HEK293 (cell line): ENCODE data around the gene TARDBP.

ENCODE experiments used
- GLI2 ChIP-seq: fragments of 450-650 bp; formaldehyde crosslinking; IDR thresholded peaks from 2 replicates; pipeline ENCODE4; 2017; ENCODE audit warnings: missing biosample characterization, missing genetic modification characterization, low read depth, borderline replicate concordance
- GLIS2 ChIP-seq: fragments of 450-650 bp; formaldehyde crosslinking; IDR thresholded peaks from 2 replicates; pipeline ENCODE4 v1.5.1; 2016; ENCODE audit warnings: missing biosample characterization, missing genetic modification characterization
- MEIS1 ChIP-seq: sonication (generic); formaldehyde crosslinking; IDR thresholded peaks from 2 replicates; pipeline ENCODE4 v1.8.1; 2022; ENCODE audit warnings: missing genetic modification reagents, mild to moderate bottlenecking, borderline replicate concordance
- SP3 ChIP-seq: fragments of 450-650 bp; formaldehyde crosslinking; IDR thresholded peaks from 2 replicates; pipeline ENCODE4 v1.5.1; 2016; ENCODE audit warnings: missing biosample characterization, missing genetic modification characterization
- SP7 ChIP-seq: fragments of 450-650 bp; formaldehyde crosslinking; IDR thresholded peaks from 2 replicates; pipeline ENCODE4 v1.5.1; 2016; ENCODE audit warnings: missing biosample characterization, missing genetic modification characterization
- YY1 ChIP-seq: fragments of 450-650 bp; formaldehyde crosslinking; IDR thresholded peaks from 2 replicates; pipeline ENCODE4 v1.5.1; 2018; ENCODE audit warnings: missing biosample characterization, missing genetic modification characterization
- ZBTB20 ChIP-seq: fragments of 450-650 bp; formaldehyde crosslinking; IDR thresholded peaks from 2 replicates; pipeline ENCODE4 v1.5.1; 2016; ENCODE audit warnings: missing biosample characterization, missing genetic modification characterization
- ZIC2 ChIP-seq: fragments of 450-650 bp; formaldehyde crosslinking; IDR thresholded peaks from 2 replicates; pipeline ENCODE4 v1.5.1; 2016; ENCODE audit warnings: missing biosample characterization, missing genetic modification characterization
- ZNF10 ChIP-seq: fragments of 450-650 bp; formaldehyde crosslinking; IDR thresholded peaks from 2 replicates; pipeline ENCODE4 v1.5.1; 2017; ENCODE audit warnings: missing biosample characterization, missing genetic modification characterization
- ZNF112 ChIP-seq: fragments of 450-650 bp; formaldehyde crosslinking; IDR thresholded peaks from 2 replicates; pipeline ENCODE4 v1.5.0; 2017; ENCODE audit warnings: missing biosample characterization, missing genetic modification characterization
- ZNF174 ChIP-seq: fragments of 450-650 bp; formaldehyde crosslinking; IDR thresholded peaks from 2 replicates; pipeline ENCODE4 v1.5.0; 2017; ENCODE audit warnings: missing biosample characterization, mild to moderate bottlenecking, missing genetic modification characterization
- ZNF2 ChIP-seq: fragments of 450-650 bp; formaldehyde crosslinking; IDR thresholded peaks from 2 replicates; pipeline ENCODE4 v1.5.1; 2016; ENCODE audit warnings: missing biosample characterization, missing genetic modification characterization
- ZNF202 ChIP-seq: fragments of 450-650 bp; formaldehyde crosslinking; IDR thresholded peaks from 2 replicates; pipeline ENCODE4 v1.5.1; 2016; ENCODE audit warnings: missing biosample characterization, missing genetic modification characterization, borderline replicate concordance
- ZNF214 ChIP-seq: fragments of 450-650 bp; formaldehyde crosslinking; IDR thresholded peaks from 2 replicates; pipeline ENCODE4 v1.5.1; 2017; ENCODE audit warnings: missing biosample characterization, mild to moderate bottlenecking, missing genetic modification characterization, borderline replicate concordance
- ZNF311 ChIP-seq: fragments of 450-650 bp; formaldehyde crosslinking; IDR thresholded peaks from 2 replicates; pipeline ENCODE4 v1.5.1; 2017; ENCODE audit warnings: missing biosample characterization, missing genetic modification characterization, borderline replicate concordance
- ZNF341 ChIP-seq: fragments of 450-650 bp; formaldehyde crosslinking; IDR thresholded peaks from 2 replicates; pipeline ENCODE4; 2016; ENCODE audit warnings: low read depth, missing biosample characterization, missing genetic modification characterization
- ZNF426 ChIP-seq: fragments of 450-650 bp; formaldehyde crosslinking; IDR thresholded peaks from 2 replicates; pipeline ENCODE4 v1.5.1; 2017; ENCODE audit warnings: missing biosample characterization, missing genetic modification characterization, mild to moderate bottlenecking, inconsistent platforms, moderate library complexity
- ZNF624 ChIP-seq: fragments of 450-650 bp; formaldehyde crosslinking; IDR thresholded peaks from 2 replicates; pipeline ENCODE4 v1.5.1; 2017; ENCODE audit warnings: missing biosample characterization, missing genetic modification characterization
- ZNF658 ChIP-seq: fragments of 450-650 bp; formaldehyde crosslinking; IDR thresholded peaks from 2 replicates; pipeline ENCODE4; 2016; ENCODE audit warnings: missing biosample characterization, missing genetic modification characterization
- ZNF785 ChIP-seq: fragments of 450-650 bp; formaldehyde crosslinking; IDR thresholded peaks from 2 replicates; pipeline ENCODE4 v1.5.1; 2016; ENCODE audit warnings: missing biosample characterization, missing genetic modification characterization
- ZSCAN4 ChIP-seq: fragments of 450-650 bp; formaldehyde crosslinking; IDR thresholded peaks from 2 replicates; pipeline ENCODE4 v1.5.1; 2017; ENCODE audit warnings: missing biosample characterization, missing genetic modification characterization
- TF ChIP-seq, protein P1 (sequence below): fragments of 450-650 bp; formaldehyde crosslinking; IDR thresholded peaks from 2 replicates; pipeline ENCODE4 v1.5.1; 2016; ENCODE audit warnings: missing biosample characterization, missing genetic modification characterization
- TF ChIP-seq, protein P2 (sequence below): fragments of 450-650 bp; formaldehyde crosslinking; IDR thresholded peaks from 2 replicates; pipeline ENCODE4 v1.5.1; 2017; ENCODE audit warnings: missing biosample characterization, missing genetic modification characterization
- TF ChIP-seq, protein P3 (sequence below): fragments of 450-650 bp; formaldehyde crosslinking; IDR thresholded peaks from 2 replicates; pipeline ENCODE4 v1.5.1; 2016; ENCODE audit warnings: missing biosample characterization, missing genetic modification characterization
- TF ChIP-seq, protein P4 (sequence below): fragments of 450-650 bp; formaldehyde crosslinking; conservative IDR thresholded peaks from 2 replicates; pipeline ENCODE4 v1.5.1; 2016; ENCODE audit warnings: low read depth, missing biosample characterization, missing genetic modification characterization
- TF ChIP-seq, protein P5 (sequence below): fragments of 450-650 bp; formaldehyde crosslinking; IDR thresholded peaks from 2 replicates; pipeline ENCODE4 v1.5.1; 2016; ENCODE audit warnings: missing biosample characterization, missing genetic modification characterization

Gene TARDBP

DNA sequence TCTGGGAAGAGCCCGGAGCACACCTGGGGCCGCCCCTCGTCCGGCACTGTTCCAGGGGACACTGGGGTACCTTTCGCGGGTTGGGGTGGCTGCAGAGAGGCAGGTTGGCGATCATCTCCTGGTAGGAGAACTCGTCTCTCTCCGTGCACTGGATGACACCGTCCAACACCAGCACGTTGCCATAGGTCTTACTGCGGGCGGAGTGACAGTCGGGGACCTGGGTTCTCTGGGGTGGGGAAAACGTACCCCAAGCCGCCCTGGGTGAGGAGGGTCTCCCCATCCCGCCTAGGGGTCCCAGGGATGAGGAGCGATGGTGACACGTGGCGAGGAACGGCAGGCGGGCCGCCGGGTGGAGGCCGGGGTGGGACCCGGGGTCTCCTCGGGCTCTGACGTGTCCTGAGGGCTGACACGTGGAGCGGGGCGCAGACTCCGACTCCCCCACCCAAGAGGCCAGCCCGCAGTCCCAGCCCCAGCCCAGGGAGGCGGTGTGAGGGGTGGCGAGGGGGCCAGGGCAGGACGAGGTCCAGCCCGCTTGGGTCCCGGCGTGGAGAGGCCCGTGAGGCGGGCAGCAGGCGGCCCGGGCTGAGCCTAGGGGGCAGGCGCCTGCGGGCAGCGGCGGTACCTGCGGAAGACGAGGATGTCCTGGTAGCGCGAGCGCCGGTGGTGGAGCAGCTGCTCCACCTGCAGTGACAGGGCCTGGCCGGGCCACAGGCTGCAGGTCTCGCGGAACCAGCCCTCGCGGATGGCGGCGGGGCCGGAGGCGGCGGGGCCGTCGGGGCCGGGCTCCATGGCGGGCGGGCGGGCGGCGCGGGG lies 46.9 kb downstream of the TARDBP start (continued):
- TF ChIP-seq GLIS2 (tag by site-specific recombination) (peak; percentile 77), MEIS1 (CRISPR knock-in tag) (no peak), GLI2 (tag by site-specific recombination) (no peak), ZIC2 (no peak; the same call in 1 of the 2 replicates), ZNF112 (tag by site-specific recombination) (no peak), ZSCAN4 (tag by site-specific recombination) (no peak), ZNF426 (no peak), SP3 (tag by site-specific recombination) (peak; percentile 42), ZNF311 (tag by site-specific recombination) (no peak), ZBTB20 (tag by site-specific recombination) (peak; percentile 39; the same call in 1 of the 2 replicates), ZNF174 (tag by site-specific recombination) (no peak), ZNF624 (tag by site-specific recombination) (no peak), ZNF341 (no peak; the same call in 1 of the 2 replicates), ZNF202 (no peak), YY1 (tag by site-specific recombination) (0 out of 2 replicates have a peak, but pooled peaks have one; percentile 23), ZNF785 (peak; percentile 11; the same call in 1 of the 2 replicates), ZNF2 (tag by site-specific recombination) (no peak), ZNF10 (tag by site-specific recombination) (no peak), ZNF214 (tag by site-specific recombination) (no peak), ZNF658 (no peak), SP7 (tag by site-specific recombination) (no peak)
- TF ChIP-seq, protein P1, sequence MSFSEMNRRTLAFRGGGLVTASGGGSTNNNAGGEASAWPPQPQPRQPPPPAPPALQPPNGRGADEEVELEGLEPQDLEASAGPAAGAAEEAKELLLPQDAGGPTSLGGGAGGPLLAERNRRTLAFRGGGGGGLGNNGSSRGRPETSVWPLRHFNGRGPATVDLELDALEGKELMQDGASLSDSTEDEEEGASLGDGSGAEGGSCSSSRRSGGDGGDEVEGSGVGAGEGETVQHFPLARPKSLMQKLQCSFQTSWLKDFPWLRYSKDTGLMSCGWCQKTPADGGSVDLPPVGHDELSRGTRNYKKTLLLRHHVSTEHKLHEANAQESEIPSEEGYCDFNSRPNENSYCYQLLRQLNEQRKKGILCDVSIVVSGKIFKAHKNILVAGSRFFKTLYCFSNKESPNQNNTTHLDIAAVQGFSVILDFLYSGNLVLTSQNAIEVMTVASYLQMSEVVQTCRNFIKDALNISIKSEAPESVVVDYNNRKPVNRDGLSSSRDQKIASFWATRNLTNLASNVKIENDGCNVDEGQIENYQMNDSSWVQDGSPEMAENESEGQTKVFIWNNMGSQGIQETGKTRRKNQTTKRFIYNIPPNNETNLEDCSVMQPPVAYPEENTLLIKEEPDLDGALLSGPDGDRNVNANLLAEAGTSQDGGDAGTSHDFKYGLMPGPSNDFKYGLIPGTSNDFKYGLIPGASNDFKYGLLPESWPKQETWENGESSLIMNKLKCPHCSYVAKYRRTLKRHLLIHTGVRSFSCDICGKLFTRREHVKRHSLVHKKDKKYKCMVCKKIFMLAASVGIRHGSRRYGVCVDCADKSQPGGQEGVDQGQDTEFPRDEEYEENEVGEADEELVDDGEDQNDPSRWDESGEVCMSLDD (tag by site-specific recombination) = no peak; the same call in 1 of the 2 replicates
- TF ChIP-seq, protein P2, sequence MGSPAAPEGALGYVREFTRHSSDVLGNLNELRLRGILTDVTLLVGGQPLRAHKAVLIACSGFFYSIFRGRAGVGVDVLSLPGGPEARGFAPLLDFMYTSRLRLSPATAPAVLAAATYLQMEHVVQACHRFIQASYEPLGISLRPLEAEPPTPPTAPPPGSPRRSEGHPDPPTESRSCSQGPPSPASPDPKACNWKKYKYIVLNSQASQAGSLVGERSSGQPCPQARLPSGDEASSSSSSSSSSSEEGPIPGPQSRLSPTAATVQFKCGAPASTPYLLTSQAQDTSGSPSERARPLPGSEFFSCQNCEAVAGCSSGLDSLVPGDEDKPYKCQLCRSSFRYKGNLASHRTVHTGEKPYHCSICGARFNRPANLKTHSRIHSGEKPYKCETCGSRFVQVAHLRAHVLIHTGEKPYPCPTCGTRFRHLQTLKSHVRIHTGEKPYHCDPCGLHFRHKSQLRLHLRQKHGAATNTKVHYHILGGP (tag by site-specific recombination) = no peak
- TF ChIP-seq, protein P3, sequence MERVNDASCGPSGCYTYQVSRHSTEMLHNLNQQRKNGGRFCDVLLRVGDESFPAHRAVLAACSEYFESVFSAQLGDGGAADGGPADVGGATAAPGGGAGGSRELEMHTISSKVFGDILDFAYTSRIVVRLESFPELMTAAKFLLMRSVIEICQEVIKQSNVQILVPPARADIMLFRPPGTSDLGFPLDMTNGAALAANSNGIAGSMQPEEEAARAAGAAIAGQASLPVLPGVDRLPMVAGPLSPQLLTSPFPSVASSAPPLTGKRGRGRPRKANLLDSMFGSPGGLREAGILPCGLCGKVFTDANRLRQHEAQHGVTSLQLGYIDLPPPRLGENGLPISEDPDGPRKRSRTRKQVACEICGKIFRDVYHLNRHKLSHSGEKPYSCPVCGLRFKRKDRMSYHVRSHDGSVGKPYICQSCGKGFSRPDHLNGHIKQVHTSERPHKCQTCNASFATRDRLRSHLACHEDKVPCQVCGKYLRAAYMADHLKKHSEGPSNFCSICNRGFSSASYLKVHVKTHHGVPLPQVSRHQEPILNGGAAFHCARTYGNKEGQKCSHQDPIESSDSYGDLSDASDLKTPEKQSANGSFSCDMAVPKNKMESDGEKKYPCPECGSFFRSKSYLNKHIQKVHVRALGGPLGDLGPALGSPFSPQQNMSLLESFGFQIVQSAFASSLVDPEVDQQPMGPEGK (tag by site-specific recombination) = no peak; the same call in 1 of the 2 replicates
- TF ChIP-seq, protein P4, sequence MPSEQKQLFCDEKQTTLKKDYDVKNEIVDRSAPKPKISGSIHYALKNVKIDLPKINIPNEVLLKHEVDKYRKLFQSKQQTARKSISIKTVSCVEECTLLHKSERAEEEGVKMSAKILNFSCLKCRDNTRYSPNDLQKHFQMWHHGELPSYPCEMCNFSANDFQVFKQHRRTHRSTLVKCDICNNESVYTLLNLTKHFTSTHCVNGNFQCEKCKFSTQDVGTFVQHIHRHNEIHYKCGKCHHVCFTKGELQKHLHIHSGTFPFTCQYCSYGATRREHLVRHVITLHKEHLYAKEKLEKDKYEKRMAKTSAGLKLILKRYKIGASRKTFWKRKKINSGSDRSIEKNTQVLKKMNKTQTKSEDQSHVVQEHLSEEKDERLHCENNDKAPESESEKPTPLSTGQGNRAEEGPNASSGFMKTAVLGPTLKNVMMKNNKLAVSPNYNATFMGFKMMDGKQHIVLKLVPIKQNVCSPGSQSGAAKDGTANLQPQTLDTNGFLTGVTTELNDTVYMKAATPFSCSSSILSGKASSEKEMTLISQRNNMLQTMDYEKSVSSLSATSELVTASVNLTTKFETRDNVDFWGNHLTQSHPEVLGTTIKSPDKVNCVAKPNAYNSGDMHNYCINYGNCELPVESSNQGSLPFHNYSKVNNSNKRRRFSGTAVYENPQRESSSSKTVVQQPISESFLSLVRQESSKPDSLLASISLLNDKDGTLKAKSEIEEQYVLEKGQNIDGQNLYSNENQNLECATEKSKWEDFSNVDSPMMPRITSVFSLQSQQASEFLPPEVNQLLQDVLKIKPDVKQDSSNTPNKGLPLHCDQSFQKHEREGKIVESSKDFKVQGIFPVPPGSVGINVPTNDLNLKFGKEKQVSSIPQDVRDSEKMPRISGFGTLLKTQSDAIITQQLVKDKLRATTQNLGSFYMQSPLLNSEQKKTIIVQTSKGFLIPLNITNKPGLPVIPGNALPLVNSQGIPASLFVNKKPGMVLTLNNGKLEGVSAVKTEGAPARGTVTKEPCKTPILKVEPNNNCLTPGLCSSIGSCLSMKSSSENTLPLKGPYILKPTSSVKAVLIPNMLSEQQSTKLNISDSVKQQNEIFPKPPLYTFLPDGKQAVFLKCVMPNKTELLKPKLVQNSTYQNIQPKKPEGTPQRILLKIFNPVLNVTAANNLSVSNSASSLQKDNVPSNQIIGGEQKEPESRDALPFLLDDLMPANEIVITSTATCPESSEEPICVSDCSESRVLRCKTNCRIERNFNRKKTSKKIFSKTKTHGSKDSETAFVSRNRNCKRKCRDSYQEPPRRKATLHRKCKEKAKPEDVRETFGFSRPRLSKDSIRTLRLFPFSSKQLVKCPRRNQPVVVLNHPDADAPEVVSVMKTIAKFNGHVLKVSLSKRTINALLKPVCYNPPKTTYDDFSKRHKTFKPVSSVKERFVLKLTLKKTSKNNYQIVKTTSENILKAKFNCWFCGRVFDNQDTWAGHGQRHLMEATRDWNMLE = no peak
- TF ChIP-seq, protein P5, sequence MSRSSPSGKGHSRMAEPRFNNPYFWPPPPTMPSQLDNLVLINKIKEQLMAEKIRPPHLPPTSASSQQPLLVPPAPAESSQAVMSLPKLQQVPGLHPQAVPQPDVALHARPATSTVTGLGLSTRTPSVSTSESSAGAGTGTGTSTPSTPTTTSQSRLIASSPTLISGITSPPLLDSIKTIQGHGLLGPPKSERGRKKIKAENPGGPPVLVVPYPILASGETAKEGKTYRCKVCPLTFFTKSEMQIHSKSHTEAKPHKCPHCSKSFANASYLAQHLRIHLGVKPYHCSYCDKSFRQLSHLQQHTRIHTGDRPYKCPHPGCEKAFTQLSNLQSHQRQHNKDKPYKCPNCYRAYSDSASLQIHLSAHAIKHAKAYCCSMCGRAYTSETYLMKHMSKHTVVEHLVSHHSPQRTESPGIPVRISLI = no peak
